Brain microvascular endothelial cell (primary cell): ENCODE measurements around the gene PFDN6.

Source experiments
- DNase-seq: peaks from one replicate; pipeline ENCODE4 v3.0.0-alpha.2; 2020
- H3K27ac ChIP-seq: fragments of 250-450 bp; sonication (Bioruptor Pico); 2 replicates; pipeline ENCODE4 v1.5.1; 2020; ENCODE audit warnings: mild to moderate bottlenecking, moderate library complexity
- H3K27me3 ChIP-seq: fragments of 250-450 bp; sonication (Bioruptor Pico); replicated peaks from 2 replicates; pipeline ENCODE4 v1.5.1; 2020; ENCODE audit warnings: mild to moderate bottlenecking
- H3K36me3 ChIP-seq: fragments of 250-450 bp; sonication (Bioruptor Pico); replicated peaks from 2 replicates; pipeline ENCODE4 v1.5.1; 2020; ENCODE audit warnings: mild to moderate bottlenecking
- H3K4me3 ChIP-seq: 2 replicates; pipeline ENCODE4 v1.5.1; 2011; ENCODE audit warnings: low read depth, mild to moderate bottlenecking, control low read depth, low read length, moderate library complexity
- CTCF ChIP-seq: IDR thresholded peaks from 2 replicates; pipeline ENCODE4 v1.5.1; 2011; ENCODE audit warnings: low read depth, mild to moderate bottlenecking, moderate library complexity, low read length, control low read depth, inconsistent platforms; ENCODE audit errors: missing control alignments
- in situ Hi-C: cut with HindIII; loops from 2 replicates; pipeline ENCODE4 v1.10.0; 2017; ENCODE audit warnings: low sequenced_read_pairs, low pct_ligation_motif_present

PFDN6 gene

GRCh38 chr6:33289784-33290315, 449 bp downstream of the PFDN6 start:
- no peak for DNase-seq
- Histone ChIP-seq H3K36me3 (peaks cover 52% of the 10 kb centered on the region), H3K27ac (peak overlapping the region; percentile 69), H3K27me3 (no peaks in the 10 kb centered on the region), H3K4me3 (peak overlapping the region; percentile 86)
- no peak for TF ChIP-seq CTCF
- in situ Hi-C loops, result no loop called here

- in situ Hi-C loops, result no loop called here
- Histone ChIP-seq H3K4me3 (peak overlapping the region; percentile 86), H3K27me3 (no peaks in the 10 kb centered on the region), H3K36me3 (peaks cover 52% of the 10 kb centered on the region), H3K27ac (no peak overlapping the region)
- TF ChIP-seq CTCF, result no peak
- no peak for DNase-seq
Measured at GRCh38 chr6:33290459-33290858, 1.1 kb downstream of the PFDN6 start.

GRCh38 chr6:33292996-33293682, 3.7 kb downstream of the PFDN6 start:
- in situ Hi-C loops, result no loop called here
- no peak for DNase-seq
- Histone ChIP-seq H3K4me3 (no peak overlapping the region), H3K36me3 (peaks cover 39% of the 10 kb centered on the region), H3K27me3 (no peaks in the 10 kb centered on the region), H3K27ac (no peak overlapping the region)
- TF ChIP-seq CTCF, result no peak

GRCh38 chr6:33294086-33294823, 4.9 kb downstream of the PFDN6 start:
- no peak for DNase-seq
- H3K4me3 ChIP-seq, result no peak overlapping the region
- TF ChIP-seq CTCF, result no peak
- H3K36me3 ChIP-seq, result peaks cover 39% of the 10 kb centered on the region
- no peak overlapping the region for H3K27ac ChIP-seq
- no peaks in the 10 kb centered on the region for H3K27me3 ChIP-seq
- in situ Hi-C loops, result no loop called here

GRCh38 chr6:33295621-33296369, 6.4 kb downstream of the PFDN6 start:
- Histone ChIP-seq H3K36me3 (peaks cover 38% of the 10 kb centered on the region), H3K4me3 (no peak overlapping the region), H3K27ac (no peak overlapping the region), H3K27me3 (no peaks in the 10 kb centered on the region)
- in situ Hi-C loops, result no loop called here
- DNase-seq, result no peak
- no peak for TF ChIP-seq CTCF
